Endothelial cell of umbilical vein (primary cell): ENCODE results near the gene DCUN1D4. TPM values are rescaled to one million over a fixed set of nuclear protein-coding genes. Genes with fewer than 3 reads are reported as not detected.

Source experiments
- BruUV-seq: library from RNA; stranded (reverse); fragments of 400-500 nt; replicated peaks from 2 replicates; lab custom pipeline; 2021; lab: Mats Ljungman, UMichigan
- CTCF ChIA-PET: fragments of 300-600, 350-600 bp; sonication (Branson Sonifier 250); formaldehyde crosslinking; loops from one replicate; lab custom pipeline; 2021; ENCODE audit warnings: antibody characterized with exemption, inconsistent platforms; lab: Charles Lee
- POLR2A ChIA-PET: fragments of 300-600, 350-600 bp; sonication (Branson Sonifier 250); formaldehyde crosslinking; loops from one replicate; lab custom pipeline; 2021; ENCODE audit warnings: antibody characterized with exemption, inconsistent platforms; lab: Charles Lee
- DNase-seq: peaks from one replicate; pipeline ENCODE4 v3.0.0-alpha.2; 2011; ENCODE audit warnings: low read depth, low spot score
- FAIRE-seq: peaks from 2 replicates; lab custom pipeline; 2011; peaks lifted over from hg19 to GRCh38; lab: Jason Lieb, UNC
- H2AFZ ChIP-seq: 2 replicates; pipeline ENCODE4 v1.6.0; 2012; ENCODE audit warnings: low read depth, low read length, control low read depth, inconsistent platforms
- H3K27ac ChIP-seq: 2 replicates; pipeline ENCODE4 v1.5.1; 2011; ENCODE audit warnings: low read depth, mild to moderate bottlenecking, control low read depth, low read length, moderate library complexity; ENCODE audit not compliant: insufficient read depth
- H3K27me3 ChIP-seq, 2 experiments: 2 replicates each; pipeline versions ENCODE4 v1.6.0 to v1.6.1; 2011; ENCODE audit warnings: low read length in 2 of 2, mixed read lengths in 1 of 2; ENCODE audit not compliant: control insufficient read depth in 2 of 2, insufficient read depth in 2 of 2
- H3K36me3 ChIP-seq, 2 experiments: 2 replicates in 1 of 2; 3 replicates in 1 of 2; pipeline ENCODE4 v1.5.1; 2011; ENCODE audit warnings: low read length in 2 of 2, mild to moderate bottlenecking in 1 of 2, moderate library complexity in 1 of 2; ENCODE audit not compliant: control insufficient read depth in 2 of 2, insufficient read depth in 2 of 2; ENCODE audit errors: extremely low read depth in 1 of 2
- H3K4me1 ChIP-seq: 3 replicates; pipeline ENCODE4 v1.5.1; 2011; ENCODE audit warnings: mild to moderate bottlenecking, low read length; ENCODE audit not compliant: control insufficient read depth, insufficient read depth; ENCODE audit errors: extremely low read depth
- H3K4me2 ChIP-seq: 2 replicates; pipeline ENCODE4 v1.6.1; 2011; ENCODE audit warnings: low read length, control low read depth, mixed read lengths; ENCODE audit not compliant: insufficient read depth
- H3K4me3 ChIP-seq, 3 experiments: fragments of 200-600 bp in 1 of 3; sonication (generic), shearing (Covaris generic) in 1 of 3; replicated peaks in 1 of 3; 2 replicates each; pipeline ENCODE4 v1.5.1; 2011 to 2016; ENCODE audit warnings: control low read depth in 3 of 3, low read length in 3 of 3, mild to moderate bottlenecking in 2 of 3, inconsistent platforms in 1 of 3, low read depth in 1 of 3, moderate library complexity in 1 of 3; ENCODE audit not compliant: insufficient read depth in 1 of 3
- H3K79me2 ChIP-seq: 2 replicates; pipeline ENCODE4 v1.6.0; 2012; ENCODE audit warnings: low read length, inconsistent platforms; ENCODE audit not compliant: control insufficient read depth, insufficient read depth
- H3K9ac ChIP-seq: replicated peaks from 2 replicates; pipeline ENCODE3; 2011; ENCODE audit warnings: low read length, control low read depth; ENCODE audit not compliant: insufficient read depth; ENCODE audit errors: extremely low read depth
- H3K9me1 ChIP-seq: replicated peaks from 3 replicates; pipeline ENCODE4 v1.6.0; 2011; ENCODE audit warnings: mild to moderate bottlenecking, low read length; ENCODE audit not compliant: control insufficient read depth, insufficient read depth; ENCODE audit errors: extremely low read depth
- H3K9me3 ChIP-seq: replicated peaks from 2 replicates; pipeline ENCODE4 v1.5.1; 2012; ENCODE audit warnings: low read length, inconsistent platforms; ENCODE audit not compliant: control insufficient read depth, insufficient read depth
- H4K20me1 ChIP-seq: replicated peaks from 2 replicates; pipeline ENCODE3; 2011; ENCODE audit warnings: mild to moderate bottlenecking, low read length; ENCODE audit not compliant: control insufficient read depth, insufficient read depth; ENCODE audit errors: extremely low read depth
- EZH2 ChIP-seq: IDR thresholded peaks from 2 replicates; pipeline ENCODE4 v1.6.1; 2012; ENCODE audit warnings: borderline replicate concordance, low read depth, mild to moderate bottlenecking, moderate library complexity, low read length, inconsistent platforms; ENCODE audit not compliant: severe bottlenecking
- FOS ChIP-seq: IDR thresholded peaks from 2 replicates; pipeline ENCODE4 v1.6.1; 2011; ENCODE audit warnings: mild to moderate bottlenecking, low read length, moderate library complexity, borderline replicate concordance; ENCODE audit not compliant: insufficient read depth
- GATA2 ChIP-seq: IDR thresholded peaks from 2 replicates; pipeline ENCODE4 v1.7.0; 2011; ENCODE audit warnings: low read depth, mild to moderate bottlenecking, moderate library complexity, mixed read lengths, low read length; ENCODE audit not compliant: insufficient read length, insufficient read depth
- JUN ChIP-seq: IDR thresholded peaks from 2 replicates; pipeline ENCODE4 v1.6.1; 2011; ENCODE audit warnings: borderline replicate concordance, low read depth; ENCODE audit not compliant: insufficient read length, insufficient read depth
- MYC ChIP-seq: IDR thresholded peaks from one replicate; pipeline ENCODE4 v1.6.1; 2011; ENCODE audit warnings: mild to moderate bottlenecking, low read depth, low read length
- POLR2A ChIP-seq: IDR thresholded peaks from 2 replicates; pipeline ENCODE4 v1.6.1; 2012; ENCODE audit warnings: low read depth, mild to moderate bottlenecking, control low read depth, low read length
- POLR2AphosphoS5 ChIP-seq: IDR thresholded peaks from 2 replicates; pipeline ENCODE4 v1.6.1; 2012; ENCODE audit warnings: low read depth, mild to moderate bottlenecking, control low read depth, low read length, moderate library complexity; ENCODE audit not compliant: insufficient read depth
- dilution Hi-C: fragments of 300-500 bp; cut with MboI; formaldehyde crosslinking; loops from one replicate; pipeline ENCODE4 v1.15.0; 2019; ENCODE audit warnings: low sequenced_read_pairs; ENCODE audit not compliant: extremely low pct_ligation_motif_present
- intact Hi-C: fragments of 100-400 bp; cut with micrococcal nuclease; formaldehyde crosslinking; loops from one replicate; pipeline ENCODE4 v1.10.0; 2022
- polyA plus RNA-seq, 4 experiments: library from polyadenylated mRNA; depleted of rRNA in 3 of 4; stranded (reverse) in 3 of 4; unstranded in 1 of 4; fragments of >200 nt; gene quantifications; 2 replicates each; pipeline versions ENCODE4 v1.2.1 to v1.2.3, GENCODE V29; 2011 to 2012; ENCODE audit warnings: missing spikeins in 1 of 4
- total RNA-seq: library from RNA; stranded (reverse); gene quantifications from 2 replicates; pipeline ENCODE4 v1.2.3, GENCODE V29; 2021
- TF ChIP-seq, protein P1 (sequence below), 2 donors: IDR thresholded peaks; 1 replicate in 1 of 2; 2 replicates in 1 of 2; pipeline ENCODE4 v1.5.1; 2011; ENCODE audit warnings: low read length in 2 of 2, mild to moderate bottlenecking in 2 of 2, moderate library complexity in 2 of 2, control low read depth in 1 of 2, inconsistent platforms in 1 of 2, low read depth in 1 of 2; ENCODE audit not compliant: insufficient read depth in 1 of 2; ENCODE audit errors: extremely low read depth in 1 of 2
- TF ChIP-seq, protein P2 (sequence below): IDR thresholded peaks from 2 replicates; pipeline ENCODE4 v1.6.1; 2011; ENCODE audit not compliant: insufficient read depth, insufficient read length

Gene DCUN1D4
- total and polyA plus RNA-seq, 2 donors (not counting 3 experiments of a cell fraction or from before 2014, with no cell fraction given): 24.8 to 50.6 TPM

- Histone ChIP-seq H2AFZ (no peak overlapping the region), H3K79me2 (no peaks in the 10 kb centered on the region), H4K20me1 (peaks cover 3% of the 10 kb centered on the region), H3K4me1 (peaks cover 27% of the 10 kb centered on the region), H3K27ac (peak overlapping the region; percentile 62), H3K9me3 (no peaks in the 10 kb centered on the region), H3K27me3 (no peaks in the 10 kb centered on the region), H3K9ac (no peak overlapping the region), H3K9me1 (no peaks in the 10 kb centered on the region), H3K4me2 (peak overlapping the region; percentile 10), H3K36me3 (peaks cover 9 to 14% of the 10 kb centered on the region in 2 experiments), H3K4me3 (no peak overlapping the region)
- dilution Hi-C loops (no loop called here), intact Hi-C loops (loop anchor here (2.0 kb wide), 1 partner anchor 62 kb away; no protein-coding TSS in a partner anchor)
- FAIRE-seq (no peak), DNase-seq (peak; percentile 86)
- no TSS peak for BruUV-seq
- TF ChIP-seq EZH2 (no peak), POLR2A (no peak)
- TF ChIP-seq, protein P1, sequence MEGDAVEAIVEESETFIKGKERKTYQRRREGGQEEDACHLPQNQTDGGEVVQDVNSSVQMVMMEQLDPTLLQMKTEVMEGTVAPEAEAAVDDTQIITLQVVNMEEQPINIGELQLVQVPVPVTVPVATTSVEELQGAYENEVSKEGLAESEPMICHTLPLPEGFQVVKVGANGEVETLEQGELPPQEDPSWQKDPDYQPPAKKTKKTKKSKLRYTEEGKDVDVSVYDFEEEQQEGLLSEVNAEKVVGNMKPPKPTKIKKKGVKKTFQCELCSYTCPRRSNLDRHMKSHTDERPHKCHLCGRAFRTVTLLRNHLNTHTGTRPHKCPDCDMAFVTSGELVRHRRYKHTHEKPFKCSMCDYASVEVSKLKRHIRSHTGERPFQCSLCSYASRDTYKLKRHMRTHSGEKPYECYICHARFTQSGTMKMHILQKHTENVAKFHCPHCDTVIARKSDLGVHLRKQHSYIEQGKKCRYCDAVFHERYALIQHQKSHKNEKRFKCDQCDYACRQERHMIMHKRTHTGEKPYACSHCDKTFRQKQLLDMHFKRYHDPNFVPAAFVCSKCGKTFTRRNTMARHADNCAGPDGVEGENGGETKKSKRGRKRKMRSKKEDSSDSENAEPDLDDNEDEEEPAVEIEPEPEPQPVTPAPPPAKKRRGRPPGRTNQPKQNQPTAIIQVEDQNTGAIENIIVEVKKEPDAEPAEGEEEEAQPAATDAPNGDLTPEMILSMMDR (IDR thresholded peaks at IDR 0.05; ENCODE audit: extremely low read depth in 1 of 2, insufficient read depth in 1 of 2, low read depth in 1 of 2, low read length in 2 of 2): no peak
- ChIA-PET POLR2A (no interaction called here), CTCF (interaction anchor here (1.0 to 2.3 kb wide), 5 partner anchors 11 to 108 kb away, joined by 3 to 16 read pairs (median 3); partner anchors contain the start of gene DCUN1D4)
Observed at GRCh38 chr4:51907006-51907669, 64.2 kb downstream of the DCUN1D4 start.

DNA sequence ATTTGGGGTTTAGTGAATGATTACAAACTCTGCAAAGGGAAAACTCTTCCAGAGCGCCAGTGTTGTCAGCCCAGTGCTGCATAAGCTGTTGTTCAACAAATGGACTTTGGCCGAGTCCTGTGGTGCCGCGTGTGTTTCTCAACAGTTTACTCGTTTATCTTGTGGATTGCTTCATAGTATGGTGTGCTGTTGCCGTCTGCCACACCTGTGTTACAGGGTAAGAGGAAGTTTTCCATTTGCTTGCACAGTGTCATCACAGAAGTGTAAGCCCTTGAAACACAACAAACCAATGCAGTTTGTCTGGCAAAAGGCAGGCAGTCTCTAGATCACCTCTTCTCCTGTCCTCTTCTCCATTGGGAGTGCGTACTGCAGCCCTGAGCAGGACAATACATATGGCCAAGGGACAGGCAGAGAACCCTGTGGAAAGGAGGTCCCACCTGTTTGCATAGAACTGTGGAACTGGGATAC is 66.3 kb downstream of the DCUN1D4 start:
- Histone ChIP-seq H3K9ac (no peak overlapping the region), H3K27me3 (no peaks in the 10 kb centered on the region), H2AFZ (no peak overlapping the region), H4K20me1 (peaks cover 3% of the 10 kb centered on the region), H3K4me3 (no peak overlapping the region), H3K79me2 (no peaks in the 10 kb centered on the region), H3K4me2 (no peak overlapping the region), H3K36me3 (peaks cover 10 to 13% of the 10 kb centered on the region in 2 experiments), H3K9me3 (no peaks in the 10 kb centered on the region), H3K4me1 (peaks cover 27% of the 10 kb centered on the region), H3K9me1 (no peaks in the 10 kb centered on the region), H3K27ac (no peak overlapping the region)
- CTCF ChIA-PET: interaction anchor here (0.6 kb wide), 1 partner anchor 72 kb away, joined by 3 read pairs; no protein-coding TSS in a partner anchor
- dilution Hi-C loops (no loop called here), intact Hi-C loops (no loop called here)
- TF ChIP-seq EZH2 (no peak), POLR2AphosphoS5 (no peak), FOS (no peak), GATA2 (no peak), POLR2A (no peak), JUN (no peak), MYC (no peak)
- TF ChIP-seq, protein P1 (IDR thresholded peaks at IDR 0.05; ENCODE audit: extremely low read depth in 1 of 2, insufficient read depth in 1 of 2, low read depth in 1 of 2, low read length in 2 of 2): no peak
- TF ChIP-seq, protein P2, sequence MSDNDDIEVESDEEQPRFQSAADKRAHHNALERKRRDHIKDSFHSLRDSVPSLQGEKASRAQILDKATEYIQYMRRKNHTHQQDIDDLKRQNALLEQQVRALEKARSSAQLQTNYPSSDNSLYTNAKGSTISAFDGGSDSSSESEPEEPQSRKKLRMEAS: no peak
- FAIRE-seq (no peak), DNase-seq (no peak)
- no TSS peak for BruUV-seq
- POLR2A ChIA-PET: no interaction called here
